GM21737 (cell line): ENCODE results near the gene CD248.
A peak's percentile ranks its signal among the peaks of the same experiment; 100 is the strongest.
"Not testable (repeated sequence)": the region's sequence is repeated elsewhere in the genome, so short reads cannot be mapped to it uniquely, and the experiment has no call there.

ENCODE experiments used
- ATAC-seq: cut with Tn5 transposase; IDR thresholded peaks from one replicate; pipeline ENCODE4 v1.9.1; 2021; ENCODE audit warnings: mild to moderate bottlenecking, moderate library complexity; ENCODE audit not compliant: unreplicated experiment

The CD248 gene

DNA sequence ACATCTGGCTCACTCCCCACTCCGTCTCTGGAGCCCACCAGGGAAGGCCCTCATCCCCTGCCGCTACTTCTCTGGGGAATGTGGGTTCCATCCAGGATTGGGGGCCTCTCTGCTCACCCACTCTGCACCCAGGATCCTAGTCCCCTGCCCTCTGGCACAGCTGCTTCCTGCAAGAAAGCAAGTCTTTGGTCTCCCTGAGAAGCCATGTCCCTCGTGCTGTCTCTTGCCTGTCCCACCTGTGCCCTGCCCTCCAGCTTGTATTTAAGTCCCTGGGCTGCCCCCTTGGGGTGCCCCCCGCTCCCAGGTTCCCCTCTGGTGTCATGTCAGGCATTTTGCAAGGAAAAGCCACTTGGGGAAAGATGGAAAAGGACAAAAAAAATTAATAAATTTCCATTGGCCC, 39.8 kb downstream of the CD248 start:
- not testable (repeated sequence) for ATAC-seq

DNA sequence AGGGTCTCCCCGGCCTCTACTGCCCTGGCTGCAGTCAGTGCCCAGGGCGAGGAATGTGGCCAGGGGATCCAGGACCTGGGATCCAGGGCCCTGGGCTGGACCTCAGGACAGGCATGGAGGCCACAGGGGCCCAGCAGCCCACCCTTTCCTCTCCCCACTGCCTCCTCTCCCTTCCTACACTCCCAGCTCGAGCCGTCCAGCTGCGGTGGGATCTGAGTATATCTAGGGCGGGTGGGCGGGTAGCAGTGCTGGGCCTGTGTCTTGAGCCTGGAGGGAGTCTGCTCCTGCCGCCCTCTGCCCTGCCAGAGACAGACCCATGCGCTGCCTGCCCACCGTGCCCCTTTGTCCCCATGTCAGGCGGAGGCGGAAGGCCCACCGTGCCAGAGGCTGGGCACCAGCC, 40.2 kb downstream of the CD248 start:
- ATAC-seq = not testable (repeated sequence)

DNA sequence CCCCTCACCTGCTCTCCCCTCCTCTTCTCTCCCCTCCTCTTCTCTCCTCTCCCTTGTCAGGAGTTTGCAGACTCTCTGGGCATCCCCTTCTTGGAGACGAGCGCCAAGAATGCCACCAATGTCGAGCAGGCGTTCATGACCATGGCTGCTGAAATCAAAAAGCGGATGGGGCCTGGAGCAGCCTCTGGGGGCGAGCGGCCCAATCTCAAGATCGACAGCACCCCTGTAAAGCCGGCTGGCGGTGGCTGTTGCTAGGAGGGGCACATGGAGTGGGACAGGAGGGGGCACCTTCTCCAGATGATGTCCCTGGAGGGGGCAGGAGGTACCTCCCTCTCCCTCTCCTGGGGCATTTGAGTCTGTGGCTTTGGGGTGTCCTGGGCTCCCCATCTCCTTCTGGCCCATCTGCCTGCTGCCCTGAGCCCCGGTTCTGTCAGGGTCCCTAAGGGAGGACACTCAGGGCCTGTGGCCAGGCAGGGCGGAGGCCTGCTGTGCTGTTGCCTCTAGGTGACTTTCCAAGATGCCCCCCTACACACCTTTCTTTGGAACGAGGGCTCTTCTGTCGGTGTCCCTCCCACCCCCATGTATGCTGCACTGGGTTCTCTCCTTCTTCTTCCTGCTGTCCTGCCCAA, 40.7 kb downstream of the CD248 start:
- no peak for ATAC-seq

DNA sequence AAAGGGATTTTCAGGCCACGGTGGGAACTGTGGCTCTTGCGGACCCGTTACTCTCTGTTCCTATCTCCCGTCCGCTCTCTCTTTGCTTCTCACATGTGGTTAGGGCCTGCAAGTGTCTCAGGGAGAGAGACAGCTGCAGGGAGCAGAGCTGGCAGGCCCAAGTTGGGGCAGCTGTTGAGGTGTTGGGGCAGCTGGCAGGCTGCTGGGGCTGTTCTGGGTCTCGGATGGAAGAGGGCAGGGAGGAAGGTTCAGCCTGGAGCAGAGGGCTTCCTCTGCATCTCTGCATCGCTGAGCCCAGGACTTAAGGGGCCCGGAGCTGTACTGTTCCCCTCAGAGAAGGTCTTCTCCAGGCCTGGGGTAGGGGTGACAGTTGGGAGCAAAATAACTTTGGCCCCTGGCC, 41.4 kb downstream of the CD248 start:
- ATAC-seq = no peak

DNA sequence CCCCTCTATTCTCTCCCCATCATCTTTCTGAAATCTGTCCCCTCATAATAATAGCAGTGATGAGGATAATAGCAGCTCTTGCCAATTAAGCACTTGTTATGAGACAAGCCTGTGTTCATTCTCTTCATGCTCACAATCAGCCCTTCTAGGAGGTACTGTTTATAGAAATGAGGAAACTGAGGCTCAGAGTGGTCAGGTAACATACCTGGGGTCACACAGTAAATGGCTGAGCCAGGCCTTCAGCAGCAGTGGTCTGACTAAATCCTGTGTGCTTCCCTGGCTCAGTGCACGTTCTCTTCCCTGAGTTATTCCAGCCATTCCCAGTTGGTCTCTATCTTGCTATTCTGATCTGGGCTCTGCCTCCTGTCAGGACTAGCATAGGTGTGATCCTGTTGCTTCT, 42.6 kb downstream of the CD248 start:
- no peak for ATAC-seq

DNA sequence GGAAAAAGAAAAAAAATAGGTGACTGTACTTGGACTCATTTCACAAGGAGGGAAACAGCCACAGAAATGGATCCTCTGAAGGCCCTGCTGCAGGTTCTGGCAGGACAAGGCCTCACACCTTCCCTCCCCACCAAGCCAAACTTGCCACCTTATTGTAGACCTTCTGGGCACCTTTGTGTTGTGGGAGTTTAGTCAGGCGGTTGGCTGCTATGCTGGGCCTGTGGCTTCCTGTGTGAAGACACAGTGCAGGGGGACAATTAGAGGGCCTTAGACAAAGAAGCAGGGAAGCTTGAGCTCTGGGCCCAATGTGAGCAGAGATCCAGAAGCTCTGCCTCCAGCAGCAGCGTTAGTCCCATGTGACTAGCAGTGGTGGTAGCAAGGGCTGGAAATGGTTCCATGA, 44.2 kb downstream of the CD248 start:
- ATAC-seq = no peak

DNA sequence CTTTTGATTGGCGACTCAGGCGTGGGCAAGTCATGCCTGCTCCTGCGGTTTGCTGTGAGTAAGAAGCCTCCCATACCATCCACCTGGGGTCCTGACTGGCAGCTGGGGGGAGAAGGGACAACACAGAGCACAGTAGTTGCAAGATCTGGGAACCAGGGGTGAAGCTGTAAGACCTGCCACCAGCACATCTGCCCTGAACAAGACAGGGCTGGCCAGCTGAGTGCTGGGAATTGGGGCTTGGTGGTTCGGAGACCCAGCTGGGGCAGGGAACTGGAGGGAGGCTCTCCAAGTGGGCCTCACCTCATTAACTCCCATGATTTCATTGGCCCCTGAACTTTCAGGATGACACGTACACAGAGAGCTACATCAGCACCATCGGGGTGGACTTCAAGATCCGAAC, 45.0 kb downstream of the CD248 start:
- ATAC-seq = no peak

DNA sequence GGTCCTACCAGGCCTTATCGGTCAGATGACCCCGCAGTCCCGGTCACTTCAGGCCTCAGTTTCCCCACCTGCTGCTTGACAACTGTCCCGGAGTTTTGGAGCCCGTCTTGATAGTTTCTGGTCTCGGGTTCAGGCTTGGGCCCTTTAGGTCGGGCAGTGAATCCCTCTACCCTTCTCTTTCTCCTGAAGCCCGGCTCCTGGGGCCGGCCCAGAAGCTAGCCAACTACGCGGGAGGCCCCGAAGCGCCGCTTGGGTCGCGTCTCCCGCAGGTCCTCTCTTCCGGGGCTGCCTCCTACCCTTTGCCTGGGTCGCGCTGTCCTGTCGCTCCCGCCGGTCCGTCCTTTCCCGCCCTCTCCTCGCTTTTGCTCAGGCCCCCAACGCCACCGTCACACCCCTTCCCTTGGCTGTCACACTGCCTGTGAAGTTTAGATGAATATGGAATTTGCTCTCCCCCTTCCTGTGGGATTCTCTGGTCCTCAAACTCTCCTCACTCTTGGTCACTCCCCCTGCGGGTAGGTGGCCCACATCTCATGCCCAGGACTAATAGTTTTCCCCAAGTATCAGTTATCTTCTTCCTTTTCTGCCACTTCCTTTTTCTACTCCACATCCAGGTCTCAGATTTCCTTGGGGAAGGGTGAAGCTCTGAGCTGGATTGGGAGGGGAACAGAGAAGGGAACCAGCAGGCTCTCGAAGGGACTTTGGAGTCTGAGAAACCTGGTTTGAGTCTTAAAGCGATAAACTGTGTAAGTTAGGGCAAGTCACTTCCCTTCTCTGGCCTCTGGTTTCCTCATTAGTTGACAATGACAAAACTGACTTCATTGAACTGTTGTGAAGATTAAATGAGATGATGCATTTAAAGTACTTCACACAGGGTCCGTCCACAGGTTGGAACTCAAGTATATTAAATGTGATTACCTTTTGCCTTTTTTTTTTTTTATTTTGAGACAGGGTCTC, 47.6 kb downstream of the CD248 start:
- no peak for ATAC-seq

DNA sequence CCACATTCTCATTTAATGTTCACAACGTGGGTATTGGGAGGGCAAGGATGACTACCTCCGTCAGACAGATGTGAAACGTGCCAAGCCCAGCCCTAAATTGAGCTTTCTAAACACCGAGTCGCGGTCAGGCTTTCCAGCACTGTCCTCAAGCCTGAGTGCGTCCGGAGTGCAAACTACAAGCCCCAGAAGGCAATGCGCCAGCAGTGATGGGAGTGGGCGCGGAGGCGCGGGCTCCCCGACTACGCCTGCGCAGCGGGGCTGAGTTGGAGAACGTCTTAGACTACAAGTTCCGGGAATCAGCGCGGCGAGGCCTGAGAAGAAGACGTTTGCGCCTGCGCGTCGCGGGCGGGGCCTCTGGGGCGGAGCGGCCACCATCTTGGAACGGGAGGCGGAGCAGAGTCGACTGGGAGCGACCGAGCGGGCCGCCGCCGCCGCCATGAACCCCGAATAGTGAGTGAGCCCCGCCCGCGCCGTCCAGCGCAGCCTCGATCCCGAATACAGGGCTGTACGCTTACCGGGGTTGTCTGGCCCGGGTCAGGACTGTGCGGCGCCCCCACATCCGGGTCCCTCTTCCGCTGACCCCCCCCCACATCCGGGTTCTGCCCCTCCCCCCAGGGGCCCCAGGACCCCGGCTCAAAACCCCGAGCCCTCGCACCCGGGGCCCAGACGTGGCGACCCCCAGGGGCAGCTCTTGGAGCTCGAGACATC, 48.4 kb downstream of the CD248 start, which contains the start of gene RAB1B:
RAB1B (plus strand) TSS at position 396 of the 708 bp plus-strand sequence; CDS start at position 437, 41 bp downstream.
- peak; percentile 71 for ATAC-seq

DNA sequence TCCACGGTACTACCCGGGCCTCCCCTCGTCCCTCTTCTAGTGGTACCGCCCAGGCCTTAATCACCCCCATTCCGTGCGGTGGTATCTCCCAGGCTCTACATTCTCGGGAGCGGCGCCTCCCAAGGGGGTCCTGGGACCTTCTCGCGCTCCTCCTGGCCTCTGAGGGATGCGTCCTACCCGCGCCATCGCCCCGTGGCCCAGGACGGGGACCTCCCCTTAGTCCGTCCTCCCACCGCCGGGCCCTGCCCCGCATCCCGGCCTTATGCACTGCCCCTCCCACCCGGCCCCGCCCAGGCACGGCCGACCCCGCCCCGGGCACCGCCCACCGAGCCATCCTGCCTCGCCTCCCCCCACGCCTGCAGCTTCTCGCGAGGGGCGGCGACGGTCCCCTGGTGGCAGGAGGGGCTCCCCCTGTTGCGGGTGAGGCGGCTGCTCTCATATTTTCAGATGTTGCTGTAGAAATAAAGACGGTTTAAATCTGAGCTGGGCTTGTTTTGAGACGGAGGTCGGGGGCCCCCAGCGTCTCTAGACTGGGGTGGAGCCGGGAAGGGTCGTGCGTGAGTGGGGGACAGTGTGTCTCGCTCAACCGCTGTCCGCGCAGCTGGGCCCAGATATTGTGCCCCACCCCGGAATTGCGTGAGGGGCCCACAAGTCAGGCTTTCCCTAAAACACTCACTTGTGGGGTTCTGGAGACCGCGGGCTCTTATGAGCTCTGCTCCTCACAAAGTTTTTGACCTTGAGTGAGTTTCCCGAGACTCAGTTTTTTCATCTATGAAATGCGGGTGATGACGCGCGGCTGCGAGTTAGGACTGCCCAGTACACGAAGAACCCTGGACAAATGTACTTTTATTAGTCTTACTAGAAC, 49.2 kb downstream of the CD248 start:
- ATAC-seq = peak; percentile 42

DNA sequence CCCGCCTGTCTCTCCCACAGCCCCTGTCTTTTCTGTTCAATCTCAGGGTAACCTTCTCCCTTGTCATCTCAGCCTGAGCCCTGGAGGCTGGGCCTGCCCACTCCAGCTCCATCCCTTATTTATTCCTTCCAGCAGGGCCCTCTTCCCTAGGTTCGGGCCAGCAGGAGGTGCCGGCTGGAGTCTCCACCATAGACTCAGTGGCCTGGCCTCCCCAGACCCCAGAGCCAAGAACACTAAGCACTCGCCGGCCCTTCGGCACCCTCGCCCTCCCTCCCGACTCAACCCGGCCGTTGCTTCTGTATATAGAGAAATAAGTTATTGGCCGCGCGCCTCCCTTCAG, 49.8 kb downstream of the CD248 start:
- ATAC-seq = no peak

DNA sequence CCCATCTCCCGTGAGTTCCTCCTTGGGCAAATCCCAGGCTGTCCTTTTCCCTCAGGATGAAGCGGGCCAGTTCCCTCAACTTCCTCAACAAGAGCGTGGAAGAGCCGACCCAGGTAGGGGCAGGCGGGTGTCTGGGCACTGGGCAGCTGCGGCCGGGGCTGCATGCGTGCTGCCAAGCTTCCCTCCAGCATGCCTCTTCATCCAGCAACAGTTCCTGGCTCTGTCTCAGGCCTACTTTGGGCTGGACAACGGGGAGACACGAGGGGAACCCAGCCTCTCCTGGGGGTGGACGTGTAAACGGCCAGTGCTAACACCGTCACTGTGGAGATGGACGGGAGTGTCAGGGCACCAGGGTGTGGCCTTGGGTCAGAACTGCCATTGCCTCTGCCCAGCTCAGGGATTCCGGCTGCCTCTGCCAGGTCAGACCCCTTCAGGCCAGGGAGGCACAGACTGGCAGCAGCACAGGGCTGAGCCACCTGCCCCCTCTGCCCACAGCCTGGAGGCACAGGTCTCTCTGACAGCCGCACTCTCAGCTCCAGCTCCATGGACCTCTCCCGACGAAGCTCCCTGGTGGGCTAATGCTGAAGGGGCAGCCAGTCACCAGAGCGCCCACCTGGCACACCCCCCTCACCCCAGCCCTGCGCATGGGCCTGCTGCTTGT, 50.3 kb downstream of the CD248 start:
- no peak for ATAC-seq

DNA sequence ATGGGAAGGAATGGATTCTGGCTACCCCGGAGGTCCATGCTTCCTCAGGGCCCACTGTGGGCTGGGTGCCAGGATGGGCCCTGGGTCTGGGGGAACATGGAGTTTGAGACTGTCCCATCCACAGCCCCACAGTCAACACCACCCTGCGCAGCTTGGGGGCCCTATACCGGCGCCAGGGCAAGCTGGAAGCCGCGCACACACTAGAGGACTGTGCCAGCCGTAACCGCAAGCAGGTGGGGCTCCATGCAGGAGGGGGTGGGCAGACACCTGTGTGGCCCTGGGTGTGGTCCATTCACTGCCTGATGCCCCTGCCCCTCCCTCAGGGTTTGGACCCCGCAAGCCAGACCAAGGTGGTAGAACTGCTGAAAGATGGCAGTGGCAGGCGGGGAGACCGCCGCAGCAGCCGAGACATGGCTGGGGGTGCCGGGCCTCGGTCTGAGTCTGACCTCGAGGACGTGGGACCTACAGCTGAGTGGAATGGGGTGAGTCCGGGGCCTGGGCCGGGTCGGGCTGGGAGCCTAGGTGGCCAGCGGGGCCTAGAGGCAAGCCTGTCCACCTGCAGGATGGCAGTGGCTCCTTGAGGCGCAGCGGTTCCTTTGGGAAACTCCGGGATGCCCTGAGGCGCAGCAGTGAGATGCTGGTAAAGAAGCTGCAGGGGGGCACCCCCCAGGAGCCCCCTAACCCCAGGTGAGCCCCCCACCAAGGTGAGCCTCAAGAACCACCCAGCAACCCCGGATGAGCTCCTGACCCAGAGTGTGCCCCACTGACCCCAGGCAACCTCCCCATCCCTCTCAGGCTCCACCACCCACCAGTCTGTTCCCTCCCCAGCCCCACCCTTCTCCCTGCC, 51.1 kb downstream of the CD248 start:
- ATAC-seq = no peak

DNA sequence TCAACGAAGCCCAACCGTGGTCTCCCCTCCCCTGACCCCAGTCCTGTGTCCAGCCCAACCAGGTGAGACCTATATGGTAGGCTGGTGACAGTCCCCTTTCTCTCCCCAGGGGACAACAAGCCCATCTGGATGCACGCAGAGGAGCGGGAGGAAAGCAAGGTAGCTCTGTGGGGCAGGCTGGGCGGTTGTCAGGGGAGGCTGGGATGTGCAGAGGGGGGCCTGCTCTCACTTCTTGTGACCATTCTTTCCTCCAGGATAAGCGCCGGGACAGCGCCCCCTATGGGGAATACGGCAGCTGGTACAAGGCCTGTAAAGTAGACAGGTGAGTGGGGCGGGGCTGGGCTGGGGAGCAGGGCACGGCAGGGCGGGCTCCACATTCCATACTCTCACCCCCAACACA, 51.9 kb downstream of the CD248 start:
- no peak for ATAC-seq
